ENCODE measurements around the gene ZNF143.

GRCh38 chr11:9516113-9516512 is 55.3 kb downstream of the ZNF143 start:
- TF ChIP-seq POLR2A (IDR thresholded peaks at IDR 0.05) (no peak), CTCF (IDR thresholded peaks at IDR 0.05) (no peak)
